Lung (tissue), 12 donors: ENCODE results near the gene COPRS. TPM values are rescaled to one million over a fixed set of nuclear protein-coding genes. Genes with fewer than 3 reads are reported as not detected.

ENCODE experiments used
- ATAC-seq: fragments of 200-7000 bp; cut with Tn5 transposase; one replicate; pipeline ENCODE4 v1.9.1; 2020; ENCODE audit warnings: moderate number of reproducible peaks; ENCODE audit not compliant: insufficient read depth, low FRiP score
- DNase-seq, 3 donors: peaks; one replicate each; pipeline ENCODE4 v3.0.0-alpha.2; 2013 to 2017
- H3K27ac ChIP-seq, 2 donors: one replicate each; pipeline ENCODE4 v1.5.1; 2013; ENCODE audit warnings: mild to moderate bottlenecking in 2 of 2, moderate library complexity in 2 of 2, control low read depth in 1 of 2, inconsistent platforms in 1 of 2, low read depth in 1 of 2, low read length in 1 of 2
- H3K27me3 ChIP-seq, 3 donors: one replicate each; pipeline ENCODE4 v1.5.1; 2013; ENCODE audit warnings: low read length in 2 of 3; ENCODE audit not compliant: control insufficient read depth in 3 of 3, insufficient read depth in 3 of 3
- H3K36me3 ChIP-seq, 4 donors: one replicate each; pipeline ENCODE4 v1.5.1; 2013; ENCODE audit warnings: low read length in 4 of 4, mild to moderate bottlenecking in 1 of 4, moderate library complexity in 1 of 4; ENCODE audit not compliant: control insufficient read depth in 4 of 4, insufficient read depth in 4 of 4
- H3K4me1 ChIP-seq, 5 donors: one replicate each; pipeline ENCODE4 v1.5.1; 2013; ENCODE audit warnings: low read length in 5 of 5, mild to moderate bottlenecking in 2 of 5, moderate library complexity in 1 of 5; ENCODE audit not compliant: control insufficient read depth in 5 of 5, insufficient read depth in 5 of 5
- H3K4me3 ChIP-seq: one replicate; pipeline ENCODE4 v1.5.1; 2013; ENCODE audit warnings: mild to moderate bottlenecking, control low read depth, moderate library complexity
- H3K9ac ChIP-seq, 2 donors: one replicate each; pipeline ENCODE4 v1.5.1; 2013; ENCODE audit warnings: low read length in 2 of 2, control low read depth in 1 of 2; ENCODE audit not compliant: insufficient read depth in 1 of 2
- H3K9me3 ChIP-seq, 4 donors: one replicate each; pipeline ENCODE4 v1.5.1; 2013; ENCODE audit warnings: low read length in 3 of 4, mild to moderate bottlenecking in 1 of 4, moderate library complexity in 1 of 4; ENCODE audit not compliant: control insufficient read depth in 4 of 4, insufficient read depth in 3 of 4
- CTCF ChIP-seq: IDR thresholded peaks from 2 replicates; pipeline ENCODE4 v1.5.1; 2012; ENCODE audit warnings: mild to moderate bottlenecking; ENCODE audit errors: control extremely low read depth, extremely low read depth
- WGBS, 2 donors: extraction: QIAGEN DNeasy Blood & Tissue Kit; methylation state at CpG; one replicate each; pipeline ENCODE4 v1.1.7; 2013; 5-methylcytosine and 5-hydroxymethylcytosine counted together
- polyA plus RNA-seq, 2 donors: library from polyadenylated mRNA; stranded (reverse); fragments of 200-250 nt; gene quantifications; one replicate each; pipeline ENCODE4 v1.2.1, GENCODE V29; 2013
- total RNA-seq, 2 donors: library from RNA; depleted of rRNA in 1 of 2; stranded (reverse); fragments of >200 nt in 1 of 2; gene quantifications; one replicate each; pipeline ENCODE4 v1.2.1, GENCODE V29; 2014 to 2021
- donor health status: control.
- donor health status: control.
- donor health status: Bipolar disorder and iron deficiency.
- donor health status: healthy.
- donor health status: DM: yes; HTN: yes; CAD: no.

The COPRS gene
- total and polyA plus RNA-seq, 4 donors: 21.0 to 64.7 (median 38.4) TPM

- no peak for TF ChIP-seq CTCF
- Histone ChIP-seq H3K4me3 (no peak overlapping the region), H3K9ac (no peak overlapping the region), H3K36me3 (no peaks in the 10 kb centered on the region), H3K9me3 (peaks cover 0 to 2% (median 0%) of the 10 kb centered on the region in 4 donors), H3K27ac (no peak overlapping the region), H3K27me3 (no peaks in the 10 kb centered on the region), H3K4me1 (peaks cover 0 to 4% (median 0%) of the 10 kb centered on the region in 5 donors)
- DNase-seq (no peak), ATAC-seq (no peak)
- WGBS, 2 donors: 57 to 70% methylated on average over 11 of the region's 11 CpGs
These were observed 55.4 kb downstream of the COPRS start for GRCh38 chr17:31803494-31804213.

- H3K4me3 ChIP-seq: no peak overlapping the region
- TF ChIP-seq CTCF: no peak
- no peak overlapping the region for H3K9ac ChIP-seq
- H3K9me3 ChIP-seq: peaks cover 0 to 2% (median 0%) of the 10 kb centered on the region in 4 donors
- no peak overlapping the region for H3K27ac ChIP-seq
- DNase-seq (no peak), ATAC-seq (no peak)
- peaks cover 0 to 4% (median 0%) of the 10 kb centered on the region in 5 donors for H3K4me1 ChIP-seq
- no peaks in the 10 kb centered on the region for H3K36me3 ChIP-seq
- 90 to 92% methylated on average over 2 of the region's 2 CpGs for WGBS, 2 donors
- H3K27me3 ChIP-seq: no peaks in the 10 kb centered on the region
These were observed 56.5 kb downstream of the COPRS start for GRCh38 chr17:31802502-31802901.

Other genes with a start within 250 kb of the COPRS start
- 10 to 100 TPM; 49.2 to 56.3 TPM for gene UTP6, start 42.5 kb upstream of the COPRS start, total RNA-seq
- 10 to 100 TPM; 24.1 to 64.0 TPM for gene UTP6, start 42.5 kb upstream of the COPRS start, polyA plus RNA-seq
- 10 to 100 TPM; 17.4 to 44.7 TPM for gene SUZ12, start 77.8 kb upstream of the COPRS start, total RNA-seq
- gene SUZ12, start 77.8 kb upstream of the COPRS start, polyA plus RNA-seq: 10 to 100 TPM; 11.6 to 15.1 TPM
- gene LRRC37B, start 148.1 kb upstream of the COPRS start, total RNA-seq: 10 to 100 TPM; 16.5 to 38.9 TPM
- 10 to 100 TPM in 1 of 2 donors, 1 to 10 TPM in 1; 8.1 to 16.3 TPM for gene LRRC37B, start 148.1 kb upstream of the COPRS start, polyA plus RNA-seq